ENCODE measurements around the gene TACO1. TPM values are rescaled to one million over a fixed set of nuclear protein-coding genes. Genes with fewer than 3 reads are reported as not detected.

Gene TACO1
- total and polyA plus RNA-seq, 9 of the 15 experiments (the other 6 are each of a cell fraction or from before 2014, with no cell fraction given) = 10.3 to 41.6 (median 30.9) TPM

DNA sequence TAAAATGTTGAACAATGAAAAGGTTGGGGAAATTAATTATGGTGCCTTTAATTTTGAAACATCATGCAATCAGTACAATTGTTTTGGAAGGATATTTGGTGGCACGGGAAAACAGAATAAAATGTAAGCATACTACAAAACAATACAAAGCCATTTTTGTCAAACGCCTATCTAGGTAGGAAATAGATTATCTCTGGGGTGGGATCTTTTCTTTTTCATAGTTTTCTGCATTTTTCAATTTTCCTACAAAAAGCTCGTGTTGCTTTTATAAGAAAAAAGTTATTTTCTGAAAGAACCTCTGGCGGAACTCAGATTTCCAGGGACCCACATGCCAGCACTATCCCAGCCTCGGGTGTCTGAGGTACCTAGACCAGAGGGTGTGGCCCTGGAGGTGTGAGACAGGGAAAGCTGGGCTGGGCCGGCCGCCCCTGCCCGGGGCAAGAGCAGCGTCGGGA lies 20.6 kb downstream of the TACO1 start:
- FAIRE-seq (no peak), DNase-seq (ENCODE audit: extremely low read depth in 1 of 4, low spot score in 3 of 4) (no peak), ATAC-seq (no peak)
- Histone ChIP-seq H3K27ac (ENCODE audit: extremely low read depth, low read depth, low read length) (peak overlapping the region; percentile 27; the same call in 1 of the 3 replicates), H3K4me3 (peak overlapping the region; percentile 71), H4K20me1 (replicated peaks; ENCODE audit: control insufficient read depth, insufficient read depth, low read length) (no peaks in the 10 kb centered on the region), H3K9me3 (replicated peaks; ENCODE audit: control insufficient read depth, insufficient read depth, low read depth, low read length) (no peaks in the 10 kb centered on the region), H3K9ac (ENCODE audit: insufficient read depth in 1 of 2, low read depth in 2 of 2, low read length in 2 of 2) (peak overlapping the region; percentile 53 to 88), H2AFZ (ENCODE audit: low read depth, low read length) (peak overlapping the region; percentile 89), H3K27me3 (ENCODE audit: control insufficient read depth in 2 of 2, insufficient read depth in 2 of 2, low read length in 2 of 2) (no peaks in the 10 kb centered on the region), H3K79me2 (ENCODE audit: control insufficient read depth, insufficient read depth, low read length) (peaks cover 34% of the 10 kb centered on the region), H3K4me1 (replicated peaks in 1 of 2; ENCODE audit: control insufficient read depth in 2 of 2, insufficient read depth in 2 of 2, low read length in 2 of 2) (peaks cover 10 to 14% of the 10 kb centered on the region in 2 experiments; a peak in 4 of 5 replicates), H3K36me3 (ENCODE audit: control insufficient read depth, insufficient read depth, low read length) (no peaks in the 10 kb centered on the region), H3K9me1 (ENCODE audit: control insufficient read depth, insufficient read depth, low read length) (no peaks in the 10 kb centered on the region), H3K4me2 (ENCODE audit: insufficient read depth, low read length) (peak overlapping the region; percentile 76)
- TF ChIP-seq, protein P1, sequence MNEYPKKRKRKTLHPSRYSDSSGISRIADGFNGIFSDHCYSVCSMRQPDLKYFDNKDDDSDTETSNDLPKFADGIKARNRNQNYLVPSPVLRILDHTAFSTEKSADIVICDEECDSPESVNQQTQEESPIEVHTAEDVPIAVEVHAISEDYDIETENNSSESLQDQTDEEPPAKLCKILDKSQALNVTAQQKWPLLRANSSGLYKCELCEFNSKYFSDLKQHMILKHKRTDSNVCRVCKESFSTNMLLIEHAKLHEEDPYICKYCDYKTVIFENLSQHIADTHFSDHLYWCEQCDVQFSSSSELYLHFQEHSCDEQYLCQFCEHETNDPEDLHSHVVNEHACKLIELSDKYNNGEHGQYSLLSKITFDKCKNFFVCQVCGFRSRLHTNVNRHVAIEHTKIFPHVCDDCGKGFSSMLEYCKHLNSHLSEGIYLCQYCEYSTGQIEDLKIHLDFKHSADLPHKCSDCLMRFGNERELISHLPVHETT (CRISPR knock-in tag; conservative IDR thresholded peaks at IDR 0.05 in 1 of 2, IDR thresholded peaks at IDR 0.05 in 1 of 2) = peak in 1 of 2 experiments; percentile 23; a peak in 1 of 4 replicates
- TF ChIP-seq, protein P2, sequence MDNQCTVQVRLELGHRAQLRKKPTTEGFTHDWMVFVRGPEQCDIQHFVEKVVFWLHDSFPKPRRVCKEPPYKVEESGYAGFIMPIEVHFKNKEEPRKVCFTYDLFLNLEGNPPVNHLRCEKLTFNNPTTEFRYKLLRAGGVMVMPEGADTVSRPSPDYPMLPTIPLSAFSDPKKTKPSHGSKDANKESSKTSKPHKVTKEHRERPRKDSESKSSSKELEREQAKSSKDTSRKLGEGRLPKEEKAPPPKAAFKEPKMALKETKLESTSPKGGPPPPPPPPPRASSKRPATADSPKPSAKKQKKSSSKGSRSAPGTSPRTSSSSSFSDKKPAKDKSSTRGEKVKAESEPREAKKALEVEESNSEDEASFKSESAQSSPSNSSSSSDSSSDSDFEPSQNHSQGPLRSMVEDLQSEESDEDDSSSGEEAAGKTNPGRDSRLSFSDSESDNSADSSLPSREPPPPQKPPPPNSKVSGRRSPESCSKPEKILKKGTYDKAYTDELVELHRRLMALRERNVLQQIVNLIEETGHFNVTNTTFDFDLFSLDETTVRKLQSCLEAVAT (IDR thresholded peaks at IDR 0.05) = peak in 1 of 2 experiments; percentile 60; a peak in 1 of 4 replicates
- TF ChIP-seq PHB2 (IDR thresholded peaks at IDR 0.05; ENCODE audit: low read depth) (no peak), HLTF (IDR thresholded peaks at IDR 0.05) (0 out of 2 replicates have a peak, but pooled peaks have one; percentile 19), HMG20B (CRISPR knock-in tag; IDR thresholded peaks at IDR 0.05) (no peak), MAFF (IDR thresholded peaks at IDR 0.05; ENCODE audit: low read length) (no peak), ZBTB17 (CRISPR knock-in tag; IDR thresholded peaks at IDR 0.05) (peak; percentile 91), ELF1 (tag; IDR thresholded peaks at IDR 0.05) (0 out of 2 replicates have a peak, but pooled peaks have one; percentile 33)
- POLR2A ChIA-PET = interaction anchor here (0.6 to 1.8 kb wide), 5 partner anchors 9 to 196 kb away, joined by 3 to 14 read pairs (median 3); no protein-coding TSS in a partner anchor
- in situ Hi-C loops (cut with MboI) (no loop called here), intact Hi-C loops (cut with micrococcal nuclease) (loop anchor here (5.0 to 10.0 kb wide), 3 partner anchors 76 to 224 kb away; partner anchors contain the start of genes CCDC47, DDX42 and SMARCD2)
- TSS peak; percentile 67 for BruUV-seq (replicated peaks)
- CTCF ChIA-PET (ENCODE audit: low intra/inter-chr PET ratio) = no interaction called here
- WGBS (ENCODE audit: insufficient coverage, low coverage, missing lambda C conversion rate) = 9% methylated on average over 10 of the region's 10 CpGs

Measured in K562 (cell line).